ENCODE results near the gene LSM8.
"Not testable (repeated sequence)": the region's sequence is repeated elsewhere in the genome, so short reads cannot be mapped to it uniquely, and the experiment has no call there.

LSM8 gene

DNA sequence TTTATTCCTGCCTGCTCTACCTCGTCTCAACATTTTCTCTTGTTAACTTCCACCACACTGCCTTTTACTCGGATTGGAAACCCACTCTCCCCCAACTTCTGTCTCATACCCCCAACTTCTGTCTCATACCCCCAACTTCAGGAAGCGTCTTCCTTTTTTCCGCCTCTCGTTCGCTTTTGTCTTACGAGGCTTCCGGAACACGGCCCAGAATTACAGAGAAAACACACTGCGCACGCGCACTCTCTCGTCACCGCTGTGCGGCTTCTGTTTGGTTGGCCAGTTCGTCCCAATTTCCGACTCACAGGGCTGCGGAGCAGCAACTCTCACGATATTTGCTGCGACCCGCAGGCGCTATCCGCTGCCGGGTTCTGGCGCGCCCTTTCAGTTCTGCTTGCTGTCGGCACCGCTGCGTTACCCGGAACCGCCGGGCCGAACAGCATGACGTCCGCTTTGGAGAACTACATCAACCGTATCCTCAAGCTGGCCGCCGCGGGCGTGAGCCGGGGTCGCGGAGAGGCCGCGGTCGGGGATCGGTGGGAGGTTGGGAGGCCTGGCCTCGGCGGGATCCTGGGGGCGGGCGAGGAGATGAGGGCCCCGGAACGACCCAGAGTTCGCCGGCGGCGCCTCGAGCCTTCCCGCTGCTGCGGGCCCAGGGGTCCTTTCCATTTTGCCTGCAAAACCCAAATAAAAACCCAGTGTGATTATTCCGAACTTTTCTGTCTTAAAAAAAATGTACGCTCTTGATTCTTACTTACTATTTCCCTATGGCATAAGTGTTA, at the start of gene LSM8:
Gene LSM8, plus strand, starts transcription at position 379 of the 779 bp plus-strand sequence. Its CDS starts 60 bp downstream, at position 439.
- DNase-seq = peak; percentile 96

- not testable (repeated sequence) for DNase-seq
Measured at GRCh38 chr7:118134420-118134819, 49.5 kb upstream of the LSM8 start.

DNA sequence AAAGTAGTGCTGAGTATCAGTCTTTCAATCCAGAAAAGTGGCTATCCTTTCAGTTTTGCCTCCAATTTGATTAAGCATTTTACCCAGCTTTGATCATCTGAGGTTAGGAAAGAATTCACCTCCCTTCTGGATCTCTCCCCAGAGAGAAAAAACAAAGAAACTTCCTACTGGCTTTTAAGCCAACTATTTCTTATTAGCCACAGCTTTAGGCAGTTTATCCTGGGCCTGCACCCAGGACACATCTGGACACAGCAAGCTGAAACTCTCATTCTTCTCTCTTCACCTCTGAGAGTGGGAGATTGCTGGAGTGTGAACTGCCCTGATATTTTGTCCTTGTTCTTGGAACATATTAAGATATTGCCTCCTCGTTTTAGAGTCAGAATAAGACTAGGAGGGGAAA, 43.5 kb upstream of the LSM8 start:
- DNase-seq = no peak

GRCh38 chr7:118142012-118142411, 42.0 kb upstream of the LSM8 start:
- DNase-seq = no peak

- no peak for DNase-seq
Measured at GRCh38 chr7:118148930-118149329, 35.0 kb upstream of the LSM8 start.

- no peak for DNase-seq
Measured at GRCh38 chr7:118149394-118149793, 34.6 kb upstream of the LSM8 start.

GRCh38 chr7:118151671-118152070, 32.3 kb upstream of the LSM8 start:
- DNase-seq = no peak

DNA sequence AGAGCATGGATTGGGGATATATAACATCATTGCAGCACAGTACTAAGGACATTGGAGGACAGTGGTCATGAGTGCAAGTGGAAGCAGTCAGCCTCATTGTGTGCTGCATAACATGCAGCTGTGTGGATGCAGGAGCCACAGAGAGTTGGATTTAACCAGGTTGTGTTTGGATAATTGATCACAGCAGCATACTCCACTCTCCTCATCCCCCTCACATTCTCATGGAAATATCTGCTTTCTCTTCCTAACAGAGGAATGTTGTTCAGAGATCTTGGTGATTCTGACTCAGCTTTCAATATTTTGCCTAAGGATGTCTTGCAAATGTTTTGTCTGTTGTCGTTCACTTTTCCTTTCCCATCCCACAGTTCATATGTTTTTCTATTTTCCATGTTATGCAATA, 31.8 kb upstream of the LSM8 start:
- no peak for DNase-seq

- DNase-seq = no peak
Measured at GRCh38 chr7:118152654-118153053, 31.3 kb upstream of the LSM8 start.

GRCh38 chr7:118153551-118154177, 30.3 kb upstream of the LSM8 start:
- DNase-seq = peak in 1 of 2 experiments; percentile 1

DNA sequence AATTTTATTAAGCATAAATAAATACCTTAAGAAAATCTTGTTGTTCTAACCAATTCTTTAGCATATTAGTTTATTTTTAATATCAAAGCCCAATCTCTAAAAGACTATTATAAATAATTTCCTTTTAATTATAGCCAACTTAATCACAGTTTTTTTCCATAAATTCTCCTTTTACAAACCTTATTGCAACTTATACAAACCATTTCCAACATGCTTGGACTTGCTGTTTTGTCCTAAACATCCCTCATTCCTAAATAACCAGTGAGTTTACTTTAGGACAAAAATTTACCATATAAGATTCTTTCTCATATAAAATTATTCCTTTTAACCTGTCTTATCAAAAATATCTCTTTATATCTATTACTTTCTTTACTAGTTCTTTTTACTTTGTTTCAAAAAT, 25.2 kb upstream of the LSM8 start:
- DNase-seq = no peak

DNA sequence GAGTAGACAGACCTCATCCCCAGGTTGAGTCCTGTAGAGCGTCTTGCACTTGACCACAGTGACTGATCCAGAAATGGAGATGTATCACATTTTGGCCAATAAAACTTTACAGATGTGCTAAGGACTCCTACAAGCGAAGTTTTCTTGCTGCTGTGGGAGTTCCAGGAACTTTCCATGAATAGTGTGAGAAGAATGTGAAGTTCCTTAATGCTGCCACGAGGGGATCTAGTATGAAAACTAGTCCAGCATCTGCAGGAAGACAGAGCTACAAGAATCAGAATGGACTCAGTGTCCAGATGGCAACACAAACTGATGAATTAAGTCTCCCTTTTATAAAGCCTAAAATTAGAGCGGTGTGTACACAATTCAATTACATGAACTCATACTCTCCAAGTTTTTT, 14.8 kb upstream of the LSM8 start:
- DNase-seq = no peak

- DNase-seq = no peak
Measured at GRCh38 chr7:118175740-118176139, 8.2 kb upstream of the LSM8 start.

- no peak for DNase-seq
Measured at GRCh38 chr7:118179191-118179590, 4.8 kb upstream of the LSM8 start.

DNA sequence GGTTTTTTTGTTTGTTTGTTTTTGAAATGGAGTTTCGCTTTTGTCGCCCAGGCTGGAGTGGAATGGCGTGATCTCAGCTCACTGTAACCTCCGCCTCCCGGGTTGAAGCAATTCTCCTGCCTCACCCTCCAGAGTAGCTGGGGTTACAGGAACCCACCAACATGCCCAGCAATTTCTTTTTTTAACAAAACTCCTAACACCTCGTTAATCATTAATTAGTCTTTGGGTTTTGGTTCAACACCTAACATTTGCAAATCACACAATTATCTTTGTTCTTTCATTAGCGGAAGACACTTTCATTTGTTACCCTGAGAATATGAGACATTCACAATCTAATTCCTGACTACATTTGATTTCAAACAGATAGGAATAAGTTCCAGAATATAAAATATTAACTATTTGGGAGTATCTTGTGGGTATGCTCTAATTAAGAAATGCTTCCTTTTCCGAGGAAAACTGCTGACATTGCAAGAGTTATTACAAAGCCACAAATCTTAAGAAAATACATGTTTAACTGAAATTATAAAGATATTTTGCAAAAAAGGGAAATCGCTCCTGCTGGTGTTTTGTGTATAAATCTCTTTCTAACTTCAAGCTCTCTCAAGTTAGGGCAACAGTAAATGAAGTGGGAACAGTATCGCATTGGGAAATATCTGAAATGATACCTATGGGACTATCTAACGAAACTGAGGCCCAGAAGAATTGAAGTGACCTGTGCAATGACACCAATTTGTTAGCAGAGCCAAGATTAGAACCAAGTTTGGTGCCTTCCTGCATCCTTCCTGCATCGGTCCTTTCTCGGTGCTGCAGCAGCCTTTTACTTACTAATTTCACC, 1.2 kb upstream of the LSM8 start:
- DNase-seq = no peak

DNA sequence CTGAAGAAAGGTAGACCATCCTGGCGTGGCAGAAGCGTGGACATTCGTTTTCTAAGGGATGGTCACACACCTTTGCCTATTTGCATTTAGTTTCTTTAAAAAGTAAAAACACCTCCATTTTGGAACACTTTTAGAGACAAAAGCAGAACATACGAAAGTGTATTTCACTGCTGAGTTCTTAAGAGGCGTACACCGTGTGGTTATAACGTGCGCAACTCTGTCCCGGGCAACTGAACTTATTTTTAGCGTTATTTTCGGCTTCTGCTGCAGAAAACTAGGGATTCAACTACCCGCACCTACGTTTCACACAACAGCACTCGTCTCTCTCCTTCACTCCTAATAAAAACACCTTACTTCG, 557 bp upstream of the LSM8 start:
- peak in 1 of 2 experiments; percentile 7 for DNase-seq

DNA sequence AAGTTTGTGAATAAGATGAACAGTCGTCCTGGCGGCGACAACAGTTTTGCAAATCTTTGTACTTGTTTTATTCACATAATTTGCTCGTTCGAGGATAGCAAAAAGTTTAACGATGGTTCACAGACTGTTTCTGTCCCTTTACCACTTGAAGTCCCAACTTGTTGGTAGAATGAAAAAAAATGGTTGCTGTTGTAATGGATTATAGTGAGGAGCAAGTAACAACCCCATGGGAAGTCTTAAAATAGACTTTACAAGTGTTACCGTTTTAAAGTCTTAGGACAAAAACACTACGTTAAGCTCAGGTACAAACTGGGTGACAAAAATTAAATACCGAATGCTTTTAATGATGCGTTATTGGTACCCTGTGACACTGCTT, 589 bp downstream of the LSM8 start:
- no peak for DNase-seq

DNA sequence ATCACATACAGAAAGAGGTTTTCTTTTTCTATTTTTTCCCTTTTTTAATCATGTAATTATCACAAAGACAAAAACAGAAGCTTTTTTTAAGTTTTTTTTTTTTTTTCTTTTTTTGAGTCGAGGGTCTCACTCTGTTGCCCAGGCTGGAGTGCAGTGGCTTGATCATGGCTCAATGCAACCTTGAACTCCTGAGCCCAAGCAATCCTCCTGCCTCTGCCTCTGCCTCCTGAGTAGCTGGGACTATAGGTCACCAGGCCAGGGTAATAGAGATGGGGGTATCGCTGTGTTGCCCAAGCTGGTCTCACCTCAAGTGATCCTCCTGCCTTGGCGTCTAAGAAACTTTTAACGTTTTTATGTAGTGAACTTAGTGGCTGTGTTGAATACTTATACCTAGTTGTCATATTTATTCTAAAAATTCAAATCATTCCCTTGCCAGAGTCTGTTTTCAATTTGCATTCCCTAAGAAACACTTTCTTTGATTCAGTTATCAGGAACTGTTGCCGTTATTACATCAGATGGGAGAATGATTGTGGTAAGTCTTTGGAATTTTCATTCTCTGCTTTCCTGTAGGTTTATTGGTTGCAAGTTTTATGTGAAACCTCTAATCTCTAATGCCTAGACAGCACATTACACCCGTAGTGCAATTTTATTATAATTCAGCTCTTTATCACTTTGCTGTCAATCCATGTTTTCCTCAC, 1.3 kb downstream of the LSM8 start:
- no peak for DNase-seq

DNA sequence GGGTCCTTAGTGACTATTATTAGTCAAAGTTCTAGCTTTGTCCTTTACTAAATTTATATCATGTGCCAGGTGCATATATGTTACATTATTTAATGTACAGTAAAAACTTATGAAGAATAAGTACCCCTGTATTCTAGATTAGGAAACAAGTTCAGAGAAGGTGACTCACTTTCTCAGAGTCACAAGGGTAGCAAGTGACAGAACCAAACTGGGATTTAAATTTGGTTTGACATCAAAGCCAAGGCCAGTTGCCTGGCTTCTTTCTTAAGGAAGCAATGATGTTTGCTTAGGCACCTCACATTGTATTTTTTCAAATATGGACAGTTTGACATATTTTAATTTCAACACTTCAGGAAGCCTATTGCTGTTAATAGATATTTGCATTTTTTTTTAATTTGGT, 2.5 kb downstream of the LSM8 start:
- DNase-seq = no peak

GRCh38 chr7:118194571-118194970, 10.6 kb downstream of the LSM8 start:
- DNase-seq = no peak

- DNase-seq = peak; percentile 33 to 59
Measured at GRCh38 chr7:118195837-118196474, 12.0 kb downstream of the LSM8 start.

GRCh38 chr7:118202061-118202460, 18.1 kb downstream of the LSM8 start:
- DNase-seq = no peak
